ENCODE data around the gene CNTFR.

DNA sequence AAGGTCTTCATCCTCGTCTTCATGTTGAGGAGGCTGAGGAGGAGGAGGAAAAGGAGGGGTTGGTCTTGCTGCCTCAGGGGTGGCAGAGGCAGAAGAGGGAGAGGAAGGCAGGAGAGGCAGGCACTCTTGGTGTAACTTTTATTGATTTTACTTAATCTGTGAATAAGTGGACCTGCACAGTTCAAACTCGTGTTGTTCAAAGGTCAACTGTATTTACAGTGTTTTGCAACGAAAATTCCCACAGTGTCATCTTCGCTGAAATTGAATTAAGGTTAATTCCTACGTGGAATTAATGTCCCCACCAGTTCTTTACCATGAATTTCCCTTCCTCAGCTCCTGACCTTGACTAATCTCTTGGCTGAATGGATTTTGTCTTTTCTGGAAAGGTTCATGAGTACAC lies 45.5 kb downstream of the CNTFR start:
- TF ChIP-seq CTCF (IDR thresholded peaks at IDR 0.05 in 4 of 5, conservative IDR thresholded peaks at IDR 0.05 in 1 of 5) (no peak), POLR2A (IDR thresholded peaks at IDR 0.05) (no peak)
